Measurements from ENCODE around the gene IMPG1. TPM values are rescaled to one million over a fixed set of nuclear protein-coding genes. Genes with fewer than 3 reads are reported as not detected.

The IMPG1 gene
- total and polyA plus RNA-seq, 10 donors: 0.02 to 0.10 TPM; not detected in 8

DNA sequence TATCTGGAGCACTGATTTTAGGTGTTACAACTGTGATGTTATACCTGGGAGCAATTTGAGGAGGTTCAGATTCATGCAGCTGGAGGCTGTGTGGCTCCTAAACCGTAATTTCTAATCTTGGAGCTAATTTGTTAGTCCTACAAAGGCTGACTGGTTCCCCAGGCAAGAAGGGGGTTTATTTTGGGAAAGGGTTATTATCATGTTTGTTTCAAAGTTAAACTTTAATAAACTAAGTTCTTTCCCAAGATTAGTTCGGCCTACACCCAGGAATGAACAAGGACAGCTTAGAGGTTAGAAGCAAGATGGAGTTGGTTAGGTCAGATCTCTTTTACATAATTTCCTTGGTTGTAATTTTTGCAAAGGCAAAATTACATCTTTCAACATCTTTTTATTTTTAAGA is 187.6 kb downstream of the IMPG1 start:
- intact Hi-C loops (cut with DNase I; ENCODE audit: low total_unique reads): no loop called here
- no peak overlapping the region for H3K4me3 ChIP-seq
- 73 to 83% (median 82%) methylated on average over 2 of the region's 2 CpGs for WGBS, 5 donors
- H3K27me3 ChIP-seq (replicated peaks in 1 of 7): no peaks in the 10 kb centered on the region
- DNase-seq: no peak
- peaks cover 0 to 4% (median 0%) of the 10 kb centered on the region in 6 donors for H3K36me3 ChIP-seq
- TF ChIP-seq, protein P1, sequence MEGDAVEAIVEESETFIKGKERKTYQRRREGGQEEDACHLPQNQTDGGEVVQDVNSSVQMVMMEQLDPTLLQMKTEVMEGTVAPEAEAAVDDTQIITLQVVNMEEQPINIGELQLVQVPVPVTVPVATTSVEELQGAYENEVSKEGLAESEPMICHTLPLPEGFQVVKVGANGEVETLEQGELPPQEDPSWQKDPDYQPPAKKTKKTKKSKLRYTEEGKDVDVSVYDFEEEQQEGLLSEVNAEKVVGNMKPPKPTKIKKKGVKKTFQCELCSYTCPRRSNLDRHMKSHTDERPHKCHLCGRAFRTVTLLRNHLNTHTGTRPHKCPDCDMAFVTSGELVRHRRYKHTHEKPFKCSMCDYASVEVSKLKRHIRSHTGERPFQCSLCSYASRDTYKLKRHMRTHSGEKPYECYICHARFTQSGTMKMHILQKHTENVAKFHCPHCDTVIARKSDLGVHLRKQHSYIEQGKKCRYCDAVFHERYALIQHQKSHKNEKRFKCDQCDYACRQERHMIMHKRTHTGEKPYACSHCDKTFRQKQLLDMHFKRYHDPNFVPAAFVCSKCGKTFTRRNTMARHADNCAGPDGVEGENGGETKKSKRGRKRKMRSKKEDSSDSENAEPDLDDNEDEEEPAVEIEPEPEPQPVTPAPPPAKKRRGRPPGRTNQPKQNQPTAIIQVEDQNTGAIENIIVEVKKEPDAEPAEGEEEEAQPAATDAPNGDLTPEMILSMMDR (IDR thresholded peaks at IDR 0.05 in 8 of 11, conservative IDR thresholded peaks at IDR 0.05 in 3 of 11): no peak
- TF ChIP-seq POLR2A (IDR thresholded peaks at IDR 0.05): no peak
- no peak for TF ChIP-seq POLR2AphosphoS5 (IDR thresholded peaks at IDR 0.05)
- H3K4me1 ChIP-seq: no peaks in the 10 kb centered on the region
- H3K27ac ChIP-seq: no peak overlapping the region
- no peaks in the 10 kb centered on the region for H3K9me3 ChIP-seq

GRCh38 chr6:75882734-75883133 is 189.7 kb downstream of the IMPG1 start:
- TF ChIP-seq POLR2A (IDR thresholded peaks at IDR 0.05) (no peak), POLR2AphosphoS5 (IDR thresholded peaks at IDR 0.05) (no peak)
- TF ChIP-seq, protein P1 (IDR thresholded peaks at IDR 0.05 in 8 of 11, conservative IDR thresholded peaks at IDR 0.05 in 3 of 11): no peak

DNA sequence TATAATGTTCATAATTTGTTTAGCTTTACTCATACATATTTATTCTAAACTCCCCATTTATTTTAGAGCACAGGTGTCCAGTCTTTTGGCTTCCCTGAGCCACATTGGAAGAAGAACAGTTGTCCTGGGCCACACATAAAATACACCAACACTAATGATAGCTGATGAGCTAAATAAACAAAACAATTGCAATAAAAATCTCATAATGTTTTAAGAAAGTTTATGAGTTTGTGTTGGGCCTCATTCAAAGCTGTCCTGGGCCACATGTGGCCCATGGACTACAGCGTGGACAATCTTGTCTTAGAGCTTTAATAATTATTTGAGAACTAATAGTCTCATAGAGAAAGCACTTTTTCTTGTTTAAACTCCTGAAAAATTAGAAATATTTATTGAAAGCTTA is 192.2 kb downstream of the IMPG1 start:
- no peak for DNase-seq
- peaks cover 0 to 6% (median 0%) of the 10 kb centered on the region in 6 donors for H3K36me3 ChIP-seq
- TF ChIP-seq POLR2AphosphoS5 (IDR thresholded peaks at IDR 0.05) (no peak), POLR2A (IDR thresholded peaks at IDR 0.05) (no peak)
- TF ChIP-seq, protein P1 (IDR thresholded peaks at IDR 0.05 in 8 of 11, conservative IDR thresholded peaks at IDR 0.05 in 3 of 11): no peak
- no peak overlapping the region for H3K27ac ChIP-seq
- no peaks in the 10 kb centered on the region for H3K9me3 ChIP-seq
- 92 to 100% (median 95%) methylated on average over 1 of the region's 1 CpG for WGBS, 5 donors
- no peaks in the 10 kb centered on the region for H3K27me3 ChIP-seq (replicated peaks in 1 of 7)
- no peaks in the 10 kb centered on the region for H3K4me1 ChIP-seq
- intact Hi-C loops (cut with DNase I; ENCODE audit: low total_unique reads): no loop called here
- no peak overlapping the region for H3K4me3 ChIP-seq

More at GRCh38 chr6:75882734-75883133, 189.7 kb downstream of the IMPG1 start:
- Histone ChIP-seq H3K4me3 (no peak overlapping the region), H3K27ac (no peak overlapping the region), H3K36me3 (peaks cover 0 to 4% (median 0%) of the 10 kb centered on the region in 6 donors), H3K4me1 (no peaks in the 10 kb centered on the region), H3K27me3 (replicated peaks in 1 of 7) (no peaks in the 10 kb centered on the region), H3K9me3 (no peaks in the 10 kb centered on the region)
- intact Hi-C loops (cut with DNase I; ENCODE audit: low total_unique reads): no loop called here
- 47 to 90% (median 74%) methylated on average over 2 of the region's 2 CpGs for WGBS, 5 donors
- no peak for DNase-seq

DNA sequence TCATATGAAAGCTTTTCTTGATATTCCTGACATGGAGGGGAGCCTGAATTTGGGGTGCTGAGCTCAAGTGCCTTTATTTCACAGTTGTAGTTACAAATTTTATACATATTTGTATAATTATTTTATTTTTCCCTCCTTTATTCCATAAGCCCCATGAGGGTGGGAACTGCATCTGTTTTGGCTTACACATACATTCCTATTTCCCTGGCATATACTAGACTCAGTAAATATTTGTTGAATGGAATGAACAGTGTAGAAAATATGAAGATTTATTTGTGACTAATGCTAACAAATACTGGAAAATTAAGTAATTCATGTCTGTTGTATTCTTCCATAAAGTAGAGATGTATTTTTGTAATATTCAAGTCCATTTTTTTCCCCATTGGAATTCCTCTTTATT is 196.3 kb downstream of the IMPG1 start:
- H3K4me3 ChIP-seq: no peak overlapping the region
- peaks cover 0 to 25% (median 2%) of the 10 kb centered on the region in 6 donors for H3K36me3 ChIP-seq
- intact Hi-C loops (cut with DNase I; ENCODE audit: low total_unique reads): no loop called here
- no peak overlapping the region for H3K27ac ChIP-seq
- no peaks in the 10 kb centered on the region for H3K27me3 ChIP-seq (replicated peaks in 1 of 7)
- DNase-seq: no peak
- TF ChIP-seq POLR2A (IDR thresholded peaks at IDR 0.05): no peak
- TF ChIP-seq, protein P1 (IDR thresholded peaks at IDR 0.05 in 8 of 11, conservative IDR thresholded peaks at IDR 0.05 in 3 of 11): no peak
- no peak for TF ChIP-seq POLR2AphosphoS5 (IDR thresholded peaks at IDR 0.05)
- H3K4me1 ChIP-seq: no peaks in the 10 kb centered on the region
- no peaks in the 10 kb centered on the region for H3K9me3 ChIP-seq
